HPDE6-E6E7 (cell line): ENCODE measurements around the gene B3GLCT.

ENCODE experiments used
- DNase-seq: peaks from one replicate; pipeline ENCODE4 v3.0.0; 2011; ENCODE audit warnings: missing footprints; ENCODE audit errors: extremely low spot score

B3GLCT gene

DNA sequence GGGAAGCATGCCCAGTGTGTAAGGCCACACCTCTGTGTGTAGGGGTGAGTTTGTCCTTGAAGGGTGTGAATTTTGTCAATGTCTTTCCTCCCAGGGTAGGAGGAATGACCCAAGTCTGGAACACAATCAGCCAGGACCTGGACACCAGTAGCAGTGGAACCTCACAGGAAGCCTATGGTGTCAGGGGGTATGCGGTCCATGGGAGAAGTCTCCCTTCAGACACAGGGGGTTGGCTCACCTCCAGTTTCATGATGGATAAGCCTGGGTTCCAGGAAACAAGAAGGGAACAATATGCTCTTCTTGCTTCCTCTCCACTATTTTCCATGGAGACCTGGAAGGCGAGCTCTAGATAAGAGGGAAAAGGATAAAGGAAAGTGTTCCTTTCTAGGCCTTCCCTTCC is 23.9 kb downstream of the B3GLCT start:
- no peak for DNase-seq

DNA sequence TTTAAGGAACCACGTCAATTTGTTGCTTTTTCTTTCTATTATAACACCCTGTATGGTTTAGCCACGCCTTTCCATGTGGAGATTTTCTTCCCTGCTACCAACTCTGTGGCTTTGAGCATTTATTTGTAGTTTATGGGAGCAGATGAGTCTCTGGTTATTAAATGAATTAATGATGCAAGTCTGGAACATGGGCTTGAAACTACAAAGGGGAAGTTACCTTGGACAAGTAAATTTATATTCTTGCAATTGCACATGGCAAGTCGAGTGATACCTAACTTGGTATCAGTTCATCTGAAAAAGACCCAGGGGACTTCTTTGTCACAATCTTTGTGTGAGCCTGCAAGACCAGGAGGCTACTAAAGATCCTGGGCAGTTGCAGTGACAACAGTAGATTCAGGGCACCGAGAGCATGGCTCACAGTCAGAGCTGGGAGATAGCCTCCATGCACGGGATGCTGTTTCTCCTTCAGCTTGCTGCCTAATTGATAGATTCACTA is 24.4 kb downstream of the B3GLCT start:
- DNase-seq, result no peak

DNA sequence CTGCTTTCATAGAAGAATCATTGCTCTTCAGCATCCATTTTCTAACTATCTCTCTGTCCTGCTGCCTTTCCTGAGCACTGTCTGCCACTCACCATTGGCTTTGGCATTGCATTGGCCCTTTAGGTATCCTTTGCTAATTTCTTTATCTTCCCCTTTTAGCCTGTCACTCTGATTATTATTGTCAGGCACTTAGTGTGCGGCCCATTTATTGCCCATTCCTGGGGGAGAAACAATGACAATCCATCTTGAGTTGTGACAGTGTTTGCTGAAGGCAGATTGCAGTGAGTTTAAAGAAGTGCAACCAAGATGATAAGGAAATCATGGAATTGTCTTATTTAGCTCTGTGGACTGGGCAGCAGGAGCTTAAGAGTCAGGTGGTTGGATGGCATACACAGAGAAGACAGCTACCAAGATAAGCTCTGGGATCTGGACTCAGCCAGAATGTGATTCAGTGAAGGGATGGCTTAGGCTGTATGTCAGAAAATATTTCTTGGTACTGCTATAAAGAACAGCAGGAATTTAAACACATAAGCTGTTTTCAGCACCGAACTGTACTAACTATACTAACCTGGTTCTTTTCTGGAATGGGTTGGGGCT is 25.3 kb downstream of the B3GLCT start:
- DNase-seq, result no peak

DNA sequence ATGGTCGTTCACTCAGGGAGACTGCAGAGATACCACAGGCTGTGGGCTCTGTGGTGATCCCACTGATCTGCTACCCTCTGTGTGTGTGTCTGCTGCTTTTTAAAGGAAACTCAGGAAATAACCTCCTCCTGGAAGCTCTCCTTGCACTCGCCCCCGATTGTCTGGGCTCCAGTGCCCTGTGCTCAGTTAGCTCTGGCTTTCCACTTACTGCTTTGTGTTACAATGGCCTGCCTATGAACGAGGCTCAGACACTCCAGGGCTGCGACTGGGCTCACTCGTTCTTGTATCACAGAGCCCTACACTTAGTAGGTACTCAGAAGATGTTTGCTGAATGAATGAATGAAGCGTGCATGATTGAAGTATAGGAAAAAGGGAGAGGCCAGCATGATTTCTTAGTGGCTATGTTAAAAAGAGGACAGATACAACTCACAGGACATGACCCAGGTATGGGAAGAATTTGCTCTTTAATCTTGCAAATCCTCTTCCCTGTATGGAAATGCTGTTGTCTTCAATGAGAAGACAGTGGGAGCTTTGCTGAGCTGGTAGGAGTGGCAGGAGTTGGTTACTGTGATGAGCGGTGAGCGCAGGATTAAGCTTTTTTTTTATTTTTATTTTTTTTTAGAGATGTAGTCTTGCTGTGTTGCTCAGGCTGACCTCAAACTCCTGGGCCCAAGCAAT is 26.4 kb downstream of the B3GLCT start:
- DNase-seq, result no peak

DNA sequence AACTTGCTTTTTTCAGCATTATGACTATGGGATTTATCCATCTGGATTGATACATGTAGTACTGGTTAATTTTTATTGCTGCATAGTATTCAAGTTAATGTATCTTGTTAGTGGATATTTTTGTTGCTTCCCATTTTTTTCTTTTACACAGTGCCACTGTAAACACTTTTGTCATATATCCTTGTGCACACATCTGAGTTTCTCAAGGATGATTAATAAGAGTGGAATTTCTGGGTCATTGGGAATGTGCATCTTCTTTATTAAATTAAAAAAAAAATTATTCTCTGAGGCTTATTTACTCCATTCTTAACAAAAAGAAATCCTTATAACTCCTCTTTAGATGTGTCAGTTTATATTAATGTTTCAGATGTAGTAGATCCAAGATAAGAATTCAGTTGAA is 27.3 kb downstream of the B3GLCT start:
- DNase-seq, result no peak

DNA sequence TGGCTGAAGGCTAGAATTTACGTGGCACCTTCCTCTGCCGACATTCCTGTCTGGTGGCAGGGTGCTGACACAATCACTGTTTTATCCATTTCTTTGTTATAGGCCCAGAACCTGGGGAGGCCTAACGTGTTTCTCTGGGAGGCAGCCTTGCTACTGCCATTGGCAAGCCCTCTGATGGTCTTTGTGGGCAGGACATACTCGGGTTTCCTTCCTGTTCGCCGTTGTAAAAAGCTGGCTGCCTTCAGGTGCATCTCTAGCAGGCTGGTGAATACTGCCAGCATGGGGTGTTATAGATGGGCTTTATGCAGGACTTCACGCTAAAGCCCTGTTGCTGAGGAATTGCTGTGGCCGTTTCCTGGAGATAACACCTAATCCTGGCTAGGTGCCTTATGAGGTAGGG is 28.1 kb downstream of the B3GLCT start:
- DNase-seq, result no peak

DNA sequence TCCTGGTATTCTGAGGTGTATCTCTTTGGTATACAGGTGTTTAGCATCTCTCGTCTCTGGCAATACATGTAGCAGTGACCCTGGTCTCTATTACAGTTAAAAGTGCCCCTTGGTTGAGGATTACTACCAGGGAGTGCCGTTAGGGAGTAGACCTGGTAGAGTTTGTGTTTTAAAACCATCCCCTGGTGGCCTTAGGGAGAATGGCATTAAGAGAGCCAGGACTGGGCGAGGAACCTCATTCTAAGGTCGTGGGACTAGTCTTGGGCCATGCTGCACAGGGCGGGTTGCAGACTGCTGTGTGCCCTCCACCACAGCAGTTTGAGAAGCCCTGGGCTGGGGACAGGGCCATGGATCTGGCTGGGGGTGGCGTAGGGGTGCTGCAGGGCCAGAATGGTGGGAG is 35.0 kb downstream of the B3GLCT start:
- DNase-seq, result no peak

DNA sequence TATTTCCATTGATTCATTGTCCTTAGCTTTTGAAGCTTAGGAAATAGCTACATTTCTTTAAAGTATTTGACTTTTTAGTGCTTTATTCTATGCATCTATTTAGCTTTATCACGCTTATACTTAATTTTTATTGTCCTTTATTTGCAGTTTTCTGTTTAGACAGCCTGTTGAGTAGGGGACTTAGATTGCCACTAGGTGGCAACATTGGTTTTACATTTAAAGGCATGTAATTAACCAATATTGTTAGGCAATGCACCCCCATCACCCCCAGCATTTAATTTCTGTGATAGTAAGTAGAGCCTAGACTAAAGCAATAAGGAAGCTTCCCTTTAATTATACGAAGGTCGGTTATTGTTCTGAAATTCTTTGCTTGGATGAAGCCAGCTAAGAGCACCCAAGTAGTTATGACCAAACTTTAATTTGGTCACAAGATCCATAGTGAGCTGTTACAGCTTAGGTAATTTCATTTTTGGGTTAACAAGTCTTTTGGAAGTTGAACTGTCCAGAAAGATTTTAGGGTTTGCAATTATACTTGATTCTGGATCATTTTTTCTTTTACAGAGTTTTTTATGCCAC is 36.5 kb downstream of the B3GLCT start:
- no peak for DNase-seq

DNA sequence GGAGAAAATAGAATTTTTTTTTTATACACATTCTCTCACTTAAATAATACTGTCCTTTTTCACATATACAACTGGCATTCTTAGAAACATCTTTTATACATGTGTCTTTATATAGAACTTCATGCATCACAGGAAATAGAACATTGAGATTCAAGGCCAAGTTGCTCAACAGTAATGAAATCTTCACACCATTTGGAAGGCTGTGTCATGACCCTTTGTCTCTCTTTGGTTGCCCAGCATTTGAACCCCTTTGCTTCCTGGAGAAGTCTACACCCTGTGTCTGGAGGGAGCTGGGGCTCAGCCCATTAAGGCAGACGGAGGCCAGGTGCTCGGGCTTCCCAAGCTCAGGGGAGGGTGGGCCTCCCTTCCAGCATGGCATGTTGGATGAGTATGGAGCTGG is 41.1 kb downstream of the B3GLCT start:
- no peak for DNase-seq

DNA sequence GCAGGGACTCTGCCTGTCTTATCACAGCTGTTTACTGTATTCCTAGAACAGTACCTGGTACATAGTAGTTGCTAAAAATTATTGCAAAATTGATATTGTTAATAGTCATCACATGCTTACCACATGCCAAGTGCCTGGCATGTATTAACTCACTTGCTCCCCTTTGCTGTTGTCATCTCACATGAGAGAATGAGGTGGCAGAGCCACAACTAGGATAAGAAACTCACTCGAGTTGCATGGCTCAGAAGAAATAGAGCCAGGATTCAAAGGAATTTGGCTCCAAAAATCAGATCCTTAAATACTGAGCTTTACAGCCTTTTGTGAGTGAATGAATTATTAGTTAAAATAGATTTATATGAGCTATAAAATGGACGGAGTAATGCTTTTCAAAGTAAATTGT is 42.6 kb downstream of the B3GLCT start:
- DNase-seq, result no peak

DNA sequence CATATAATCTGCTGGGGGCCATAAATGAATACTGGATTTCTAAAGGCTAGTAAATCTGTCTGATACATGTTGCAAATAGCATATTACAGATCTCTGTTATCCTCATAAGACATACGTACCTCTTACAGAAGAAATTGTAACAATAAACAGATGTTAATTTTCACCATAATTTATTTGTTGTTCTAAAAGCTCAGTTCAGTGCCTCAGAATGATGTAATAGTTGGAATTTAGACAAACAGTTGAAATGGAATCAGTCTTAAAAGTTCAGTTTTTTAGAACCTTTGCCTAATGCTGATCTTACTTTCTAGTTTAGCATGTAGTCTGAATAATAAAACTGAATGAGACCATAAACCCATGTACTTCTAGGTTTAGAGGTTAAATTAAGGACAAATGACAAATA is 43.1 kb downstream of the B3GLCT start:
- DNase-seq, result no peak

DNA sequence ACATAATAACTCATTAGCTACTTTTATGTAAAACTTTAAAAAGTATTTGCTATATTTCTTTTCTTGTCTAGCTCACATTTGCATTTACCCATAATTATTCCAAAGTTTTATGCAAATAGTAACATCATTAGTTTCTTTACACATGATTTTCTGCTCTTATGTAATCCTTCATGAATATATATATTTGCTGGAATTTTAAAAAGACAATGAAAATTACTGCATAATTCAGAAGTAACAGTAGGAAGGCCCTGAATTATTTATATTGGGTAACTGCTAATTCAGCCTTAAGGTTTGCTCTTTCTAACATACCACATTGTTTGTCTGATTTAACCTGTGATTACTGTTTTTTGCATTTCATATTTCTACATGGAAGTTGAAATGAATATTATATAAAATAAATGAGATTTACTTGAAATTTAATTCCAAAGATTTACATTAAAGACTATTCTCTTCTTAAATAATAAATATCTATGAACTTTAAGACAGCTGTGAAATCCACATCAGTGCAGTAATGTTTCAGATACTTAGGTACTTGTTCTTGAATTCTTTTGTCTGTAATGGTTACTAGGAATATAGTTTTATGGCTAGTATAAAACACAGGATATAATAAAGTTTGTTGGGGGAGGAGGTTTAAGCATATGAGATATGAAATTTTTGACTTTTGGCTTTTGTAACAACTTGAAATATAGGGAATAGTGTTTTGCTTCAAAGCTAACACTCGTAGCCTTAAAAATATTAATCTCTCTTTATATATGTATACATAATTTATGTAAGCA is 46.0 kb downstream of the B3GLCT start:
- no peak for DNase-seq

DNA sequence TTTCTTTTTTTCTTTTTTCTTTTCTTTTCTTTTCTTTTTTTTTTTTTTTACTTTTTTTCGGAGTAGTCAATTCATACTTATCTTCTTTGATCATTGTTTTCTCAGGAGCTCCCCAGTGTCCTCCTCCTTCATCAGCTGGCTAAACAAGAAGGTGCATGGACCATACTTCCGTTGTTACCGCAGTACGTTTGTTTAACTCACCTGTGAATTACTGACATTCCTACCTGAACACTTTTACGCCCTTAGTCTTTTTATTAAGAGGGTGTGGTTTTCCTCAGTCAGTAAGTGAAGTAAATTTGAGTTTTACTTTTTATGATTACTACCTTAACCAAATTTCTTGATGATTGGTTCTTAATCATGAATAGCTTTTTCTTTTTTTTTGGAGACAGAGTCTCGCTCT is 47.1 kb downstream of the B3GLCT start:
- DNase-seq, result no peak

DNA sequence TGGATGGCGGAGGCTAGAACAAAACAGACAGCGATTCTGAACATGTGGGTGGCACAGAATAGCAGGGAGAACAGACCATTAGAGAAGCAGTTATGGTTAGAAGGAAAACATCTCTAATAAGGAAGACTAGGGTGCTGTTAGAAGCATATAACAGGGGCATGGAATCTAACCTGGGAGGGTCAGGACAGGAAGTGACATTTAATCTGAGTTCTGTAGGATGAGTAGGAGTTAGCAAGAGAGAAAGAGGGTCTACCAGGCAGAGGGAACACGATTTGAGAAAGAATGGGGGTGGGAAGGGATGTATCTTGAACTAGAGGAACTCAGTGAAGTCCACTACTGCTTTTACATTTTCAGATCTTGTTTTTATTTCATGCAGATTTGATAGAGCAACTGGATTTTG is 48.6 kb downstream of the B3GLCT start:
- DNase-seq, result no peak

DNA sequence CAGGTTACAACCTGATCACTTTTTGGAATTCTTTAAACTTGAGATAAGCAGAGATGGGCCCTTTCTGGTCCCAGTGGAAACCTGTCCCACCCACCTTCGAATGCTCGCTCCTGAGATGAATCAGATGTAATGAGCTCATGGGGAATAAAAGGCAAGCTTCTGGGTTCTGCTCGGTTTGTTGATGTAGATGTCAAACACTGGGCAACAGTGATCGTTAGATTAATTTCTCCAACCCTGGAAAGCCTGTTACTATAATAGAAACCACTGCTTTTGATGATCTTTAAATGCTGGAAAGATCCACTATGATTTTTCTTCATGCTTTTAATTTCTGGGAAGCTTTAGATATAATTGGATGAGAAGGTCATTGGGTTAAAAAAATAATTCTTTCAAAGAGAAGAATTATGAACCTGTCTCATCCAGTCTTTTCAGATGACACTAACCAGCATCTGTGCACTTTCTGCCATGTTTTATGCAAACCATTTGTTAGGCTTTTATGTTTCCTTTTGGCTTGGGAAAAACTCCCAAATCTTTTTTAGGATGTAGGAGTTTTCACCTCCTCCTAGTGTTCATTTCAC is 49.3 kb downstream of the B3GLCT start:
- no peak for DNase-seq

DNA sequence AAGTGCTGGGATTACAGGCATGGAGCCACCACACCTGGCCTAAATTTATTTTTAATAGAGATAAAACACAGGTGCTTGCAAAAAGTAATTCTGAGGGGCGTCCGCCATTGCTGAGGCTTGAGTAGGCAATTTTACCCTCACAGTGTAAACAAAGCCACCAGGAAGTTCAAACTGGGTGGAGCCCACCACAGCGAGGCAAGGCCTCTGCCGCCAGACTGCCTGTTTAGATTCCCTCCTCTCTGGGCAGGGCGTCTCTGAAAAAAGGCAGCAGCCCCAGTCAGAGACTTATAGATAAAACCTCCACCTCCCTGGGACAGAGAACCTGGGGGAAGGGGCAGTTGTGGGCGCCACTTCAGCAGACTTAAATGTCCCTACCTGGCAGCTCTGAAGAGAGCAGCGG is 50.7 kb downstream of the B3GLCT start:
- no peak for DNase-seq

DNA sequence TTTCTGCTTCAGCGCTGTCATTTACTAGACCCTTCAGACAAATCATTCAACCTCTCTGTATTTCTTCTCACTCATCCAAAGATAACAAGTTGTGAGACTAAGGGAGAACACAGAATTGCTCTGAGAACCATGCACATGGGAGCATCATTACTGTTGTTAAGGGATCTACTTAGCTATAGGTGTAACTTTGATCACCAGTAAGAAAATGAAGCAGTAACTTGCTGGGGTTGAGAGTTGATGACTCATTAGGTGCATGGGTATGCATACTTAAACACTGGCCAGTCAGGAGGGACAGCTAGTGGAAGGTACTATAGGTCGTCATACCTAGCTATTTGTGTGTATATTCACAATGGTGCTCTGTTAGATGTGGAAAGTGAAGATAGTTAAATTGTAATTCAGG is 61.5 kb downstream of the B3GLCT start:
- DNase-seq, result no peak

DNA sequence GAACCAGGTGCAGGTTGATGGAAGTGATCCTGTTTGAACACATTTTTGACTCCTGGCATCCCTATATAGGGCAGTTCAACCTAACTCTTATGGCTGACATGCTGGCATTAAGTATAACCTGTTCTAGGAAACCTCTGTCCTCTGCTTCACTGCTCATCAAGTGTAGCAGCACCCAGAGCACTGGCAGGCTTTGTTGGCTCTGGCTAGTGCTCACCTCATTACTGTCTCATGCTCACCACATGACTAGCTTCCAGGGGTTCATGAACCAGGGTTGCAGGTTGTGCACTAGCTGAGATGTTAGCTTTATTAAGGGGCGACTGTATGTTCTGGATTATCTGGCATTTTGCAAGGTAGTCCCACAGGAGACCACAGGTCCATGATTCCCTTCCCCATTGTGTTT is 63.6 kb downstream of the B3GLCT start:
- DNase-seq, result no peak

DNA sequence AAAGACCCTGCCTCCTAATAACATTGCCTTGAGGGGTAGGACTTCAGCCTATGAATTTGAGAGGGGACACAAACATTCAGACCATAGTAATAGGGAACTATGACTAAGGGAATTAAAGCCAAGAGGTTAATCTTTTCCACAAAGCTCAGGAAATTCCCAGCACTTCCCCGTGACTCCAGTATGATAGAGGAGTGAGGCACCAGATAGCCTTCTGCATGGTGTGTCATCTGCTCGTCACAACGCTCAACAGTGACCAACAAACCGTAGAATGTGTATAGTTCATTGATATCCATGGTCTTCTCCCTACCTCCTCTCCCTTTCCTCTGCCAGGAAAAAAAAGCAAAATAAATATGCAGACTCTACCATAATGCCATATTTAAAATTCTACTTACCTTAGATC is 64.4 kb downstream of the B3GLCT start:
- DNase-seq, result no peak

DNA sequence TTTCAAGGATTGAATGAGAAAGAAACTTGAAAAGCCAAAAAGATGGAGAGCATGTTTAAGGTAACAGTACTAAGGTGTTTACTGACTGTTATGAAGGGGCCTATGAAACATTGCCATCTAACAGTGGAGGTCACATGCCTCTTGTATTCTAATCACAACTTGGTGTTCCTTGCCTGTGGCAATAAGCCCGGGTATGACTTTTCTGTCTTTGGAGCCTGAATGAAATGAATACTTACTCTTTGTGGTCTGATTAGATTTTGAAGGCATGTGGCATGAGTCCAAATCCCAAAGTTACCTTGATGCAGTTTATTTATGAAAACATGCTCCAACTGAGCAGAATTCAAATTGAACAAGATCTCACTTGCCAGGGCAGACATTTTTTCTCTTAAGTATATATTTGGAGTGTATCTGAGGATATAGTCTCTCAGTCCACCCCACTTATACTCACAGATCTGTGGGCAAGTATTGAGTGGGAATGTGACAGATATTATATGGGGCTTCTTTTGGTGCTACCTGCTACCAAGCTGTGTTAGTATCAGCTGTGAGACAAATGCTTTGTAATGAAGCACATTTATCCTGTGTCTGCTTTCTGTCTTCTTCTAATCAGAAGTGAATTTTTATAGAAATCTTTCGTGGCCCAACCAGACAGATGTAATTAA is 67.5 kb downstream of the B3GLCT start:
- DNase-seq, result no peak

DNA sequence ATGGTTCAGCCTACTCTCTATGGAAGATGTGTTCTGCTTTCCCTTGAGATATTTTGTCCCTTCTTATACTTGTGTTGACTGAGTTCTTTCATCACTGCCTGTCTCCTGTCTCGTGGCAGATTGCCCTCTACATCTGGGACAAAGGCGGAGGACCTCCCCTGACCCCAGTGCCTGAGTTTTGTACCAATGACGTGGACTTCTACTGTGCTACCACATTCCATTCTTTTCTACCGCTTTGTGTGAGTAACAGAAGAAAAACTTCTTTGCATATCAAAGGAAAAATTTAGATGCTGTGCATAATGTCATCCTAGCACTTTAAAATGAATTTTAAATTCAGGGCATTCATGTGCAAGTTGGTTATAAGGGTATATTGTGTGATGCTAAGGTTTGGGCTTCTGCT is 74.6 kb downstream of the B3GLCT start:
- no peak for DNase-seq

DNA sequence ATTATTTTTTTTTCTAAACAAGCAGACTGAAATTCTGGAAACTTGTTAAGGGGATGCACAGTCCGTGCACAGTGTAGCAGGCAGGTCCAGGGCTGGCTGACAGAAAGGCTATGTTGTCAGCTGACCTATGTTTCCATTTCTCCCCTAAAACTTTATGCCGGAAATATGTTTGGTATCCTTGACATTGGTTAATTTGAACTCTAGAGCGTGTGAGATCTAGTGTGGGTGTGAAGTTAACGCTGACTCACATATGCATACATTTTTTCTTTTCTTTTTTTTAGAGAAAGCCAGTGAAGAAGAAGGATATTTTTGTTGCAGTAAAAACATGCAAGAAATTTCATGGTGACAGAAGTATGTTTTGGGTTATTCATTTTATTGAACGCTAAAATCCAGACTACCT is 76.6 kb downstream of the B3GLCT start:
- DNase-seq, result no peak
